Esophagus squamous epithelium (tissue), 5 donors: ENCODE measurements around the gene COL26A1. TPM values are rescaled to one million over a fixed set of nuclear protein-coding genes. Genes with fewer than 3 reads are reported as not detected.
"Not testable (repeated sequence)": the region's sequence is repeated elsewhere in the genome, so short reads cannot be mapped to it uniquely, and the experiment has no call there.

ENCODE experiments used
- DNase-seq: peaks from one replicate; lab custom pipeline; 2025; lab: John Stamatoyannopoulos, UW
- H3K27ac ChIP-seq, 4 donors: fragments of 200-600 bp; sonication (generic); one replicate each; pipeline ENCODE4 v1.5.1; 2016 to 2019; ENCODE audit warnings: mild to moderate bottlenecking in 1 of 4
- H3K27me3 ChIP-seq, 4 donors: fragments of 200-600 bp; sonication (generic); 1 replicate in 3 of 4; 2 replicates in 1 of 4; pipeline versions ENCODE4 v1.5.1 to v1.6.0; 2017 to 2021; ENCODE audit warnings: antibody characterized with exemption in 1 of 4
- H3K36me3 ChIP-seq, 3 donors: fragments of 200-600 bp; sonication (generic); one replicate each; pipeline ENCODE4 v1.5.1; 2016 to 2019
- H3K4me1 ChIP-seq, 3 donors: fragments of 200-600 bp; sonication (generic); one replicate each; pipeline ENCODE4 v1.5.1; 2017 to 2019
- H3K4me3 ChIP-seq, 4 donors: fragments of 200-600 bp; sonication (generic); 1 replicate in 3 of 4; 2 replicates in 1 of 4; pipeline ENCODE4 v1.5.1; 2016 to 2019; ENCODE audit warnings: mild to moderate bottlenecking in 2 of 4, moderate library complexity in 1 of 4
- H3K9me3 ChIP-seq, 3 donors: fragments of 200-600 bp; sonication (generic); one replicate each; pipeline ENCODE4 v1.5.1; 2016 to 2019
- CTCF ChIP-seq, 6 experiments: fragments of 450-650 bp in 4 of 6; fragments of 200-600 bp in 2 of 6; sonication (generic) in 2 of 6; IDR thresholded peaks; one replicate each; pipeline ENCODE4 v1.5.1; 2016 to 2019; ENCODE audit warnings: antibody characterized with exemption in 6 of 6, mild to moderate bottlenecking in 4 of 6, moderate library complexity in 4 of 6
- POLR2A ChIP-seq, 4 donors: fragments of 450-650 bp; IDR thresholded peaks; one replicate each; pipeline ENCODE4 v1.6.1; 2017; ENCODE audit warnings: antibody characterized with exemption in 4 of 4, mild to moderate bottlenecking in 4 of 4, moderate library complexity in 3 of 4
- WGBS, 2 donors: methylation state at CpG; one replicate each; pipeline ENCODE4 v1.1.5; 2018; 5-methylcytosine and 5-hydroxymethylcytosine counted together
- intact Hi-C: fragments of 100-400 bp; cut with DNase I; formaldehyde crosslinking; loops from one replicate; pipeline ENCODE4 v1.15.0; 2022
- total RNA-seq, 4 donors: library from RNA; depleted of rRNA; stranded (reverse); fragments of >200 nt; gene quantifications; one replicate each; pipeline ENCODE4 v1.1.0, GENCODE V29; 2016
- donor health status: DM: yes; HTN: yes; CAD: no.

COL26A1 gene
- total RNA-seq, 4 donors from 2014 or later: not detected

GRCh38 chr7:101558742-101559325 lies 196.2 kb downstream of the COL26A1 start:
- Histone ChIP-seq H3K36me3 (no peaks in the 10 kb centered on the region), H3K27ac (no peak overlapping the region), H3K4me3 (no peak overlapping the region), H3K27me3 (peaks cover 0 to 48% (median 0%) of the 10 kb centered on the region in 4 donors), H3K4me1 (no peaks in the 10 kb centered on the region), H3K9me3 (no peaks in the 10 kb centered on the region)
- TF ChIP-seq CTCF (IDR thresholded peaks at IDR 0.05): no peak
- TF ChIP-seq POLR2A (IDR thresholded peaks at IDR 0.05): no peak
- DNase-seq: no peak
- intact Hi-C loops: no loop called here
- 77% methylated on average over 4 of the region's 9 CpGs; no CpG with 5 or more reads in 1 of the 2 donors for WGBS, 2 donors

GRCh38 chr7:101559586-101559985 lies 196.9 kb downstream of the COL26A1 start:
- H3K36me3 ChIP-seq: no peaks in the 10 kb centered on the region
- H3K4me1 ChIP-seq: no peaks in the 10 kb centered on the region
- H3K27me3 ChIP-seq: peaks cover 0 to 49% (median 0%) of the 10 kb centered on the region in 4 donors
- H3K27ac ChIP-seq: no peak overlapping the region
- TF ChIP-seq POLR2A (IDR thresholded peaks at IDR 0.05) (no peak), CTCF (IDR thresholded peaks at IDR 0.05) (no peak)
- no CpG with 5 or more reads among the region's 1 CpG for WGBS, 2 donors
- H3K9me3 ChIP-seq: no peaks in the 10 kb centered on the region
- no peak for DNase-seq
- no peak overlapping the region for H3K4me3 ChIP-seq
- intact Hi-C loops: no loop called here

- H3K4me3 ChIP-seq, H3K36me3 ChIP-seq, intact Hi-C loops, H3K27ac ChIP-seq, H3K4me1 ChIP-seq, DNase-seq, H3K9me3 ChIP-seq: not testable (repeated sequence)
- WGBS, 2 donors: 55 to 56% methylated on average over 3 of the region's 3 CpGs
- H3K27me3 ChIP-seq: peaks cover 0 to 53% (median 0%) of the 10 kb centered on the region in 4 donors
Observed at GRCh38 chr7:101560021-101560420, 197.3 kb downstream of the COL26A1 start.

- H3K4me3 ChIP-seq: no peak overlapping the region
- no peak for DNase-seq
- no peaks in the 10 kb centered on the region for H3K36me3 ChIP-seq
- intact Hi-C loops: no loop called here
- peaks cover 0 to 57% (median 0%) of the 10 kb centered on the region in 4 donors for H3K27me3 ChIP-seq
- no peak overlapping the region for H3K27ac ChIP-seq
- WGBS, 2 donors: 16 to 50% methylated on average over 7 of the region's 7 CpGs
- no peaks in the 10 kb centered on the region for H3K4me1 ChIP-seq
- no peaks in the 10 kb centered on the region for H3K9me3 ChIP-seq
- TF ChIP-seq POLR2A (IDR thresholded peaks at IDR 0.05) (no peak), CTCF (IDR thresholded peaks at IDR 0.05) (no peak)
Observed at GRCh38 chr7:101560856-101561255, 198.2 kb downstream of the COL26A1 start.

GRCh38 chr7:101561293-101561692 lies 198.6 kb downstream of the COL26A1 start:
- H3K4me1 ChIP-seq, intact Hi-C loops: not testable (repeated sequence)
- WGBS, 2 donors: 58 to 78% methylated on average over 3 of the region's 3 CpGs

GRCh38 chr7:101562531-101563197 lies 200.0 kb downstream of the COL26A1 start:
- H3K36me3 ChIP-seq: no peaks in the 10 kb centered on the region
- 70 to 73% methylated on average over 10 to 15 of the region's 15 CpGs for WGBS, 2 donors
- H3K4me1 ChIP-seq: no peaks in the 10 kb centered on the region
- DNase-seq: no peak
- peaks cover 0 to 48% (median 0%) of the 10 kb centered on the region in 4 donors for H3K27me3 ChIP-seq
- H3K4me3 ChIP-seq: no peak overlapping the region
- intact Hi-C loops: no loop called here
- H3K9me3 ChIP-seq: no peaks in the 10 kb centered on the region
- H3K27ac ChIP-seq: no peak overlapping the region
- TF ChIP-seq CTCF (IDR thresholded peaks at IDR 0.05) (no peak), POLR2A (IDR thresholded peaks at IDR 0.05) (no peak)

More at GRCh38 chr7:101561293-101561692, 198.6 kb downstream of the COL26A1 start:
- H3K9me3 ChIP-seq, H3K36me3 ChIP-seq, H3K4me3 ChIP-seq, H3K27ac ChIP-seq, DNase-seq: not testable (repeated sequence)
- H3K27me3 ChIP-seq: peaks cover 0 to 55% (median 0%) of the 10 kb centered on the region in 4 donors
